ENCODE results near the gene PBXIP1.

PBXIP1 gene

GRCh38 chr1:154973344-154974101 is 17.6 kb upstream of the PBXIP1 start:
- DNase-seq (ENCODE audit: low read depth in 3 of 3), result peak; percentile 80 to 96 (median 87)

GRCh38 chr1:154972517-154973343 is 16.8 kb upstream of the PBXIP1 start:
- DNase-seq (ENCODE audit: low read depth in 3 of 3), result no peak

GRCh38 chr1:154972213-154972516 is 16.3 kb upstream of the PBXIP1 start:
- no peak for DNase-seq (ENCODE audit: low read depth in 3 of 3)

- no peak for DNase-seq (ENCODE audit: low read depth in 3 of 3)
Measured at GRCh38 chr1:154971341-154971998, 15.6 kb upstream of the PBXIP1 start.

DNA sequence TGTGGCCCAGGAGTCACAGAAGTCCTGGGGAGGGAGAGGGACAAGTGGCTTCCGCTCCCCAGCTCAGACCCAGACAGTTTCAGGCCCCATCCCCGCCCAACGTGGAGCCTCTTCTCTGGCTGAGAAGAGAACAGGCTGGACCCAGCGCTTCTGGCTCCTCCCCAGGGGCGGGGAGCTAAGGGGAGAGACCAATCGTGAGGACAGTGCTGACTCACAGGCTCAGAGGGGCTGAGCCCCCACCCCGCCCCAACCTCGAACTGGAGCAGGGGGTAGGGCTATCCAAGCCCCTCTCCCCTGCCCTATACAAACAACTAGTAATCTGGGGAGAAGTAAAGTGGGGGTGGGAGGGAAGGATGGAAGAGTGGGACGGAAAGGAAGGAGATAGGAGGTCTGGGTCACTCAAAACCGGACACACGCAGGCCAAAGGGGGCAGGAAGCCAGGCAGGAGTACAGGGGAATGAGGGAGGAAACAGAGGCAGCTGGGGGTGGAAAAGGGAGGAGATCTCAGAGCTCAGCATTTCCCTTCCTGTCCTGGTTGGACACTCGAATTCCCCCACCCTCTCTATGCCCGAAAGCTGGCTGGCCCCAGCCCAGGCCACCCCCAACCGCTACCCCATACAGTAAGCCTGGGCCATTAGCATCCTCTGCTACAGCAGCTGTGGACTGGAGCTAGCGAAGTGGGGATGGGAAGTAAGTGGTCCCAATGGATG is 14.9 kb upstream of the PBXIP1 start, which contains the start of gene SHC1:
Gene SHC1, minus strand, starts transcription at position 117 of the 710 bp plus-strand sequence. CDS start 221 bp downstream, outside the sequence.
- DNase-seq (ENCODE audit: low read depth in 3 of 3), result peak in 1 of 3 experiments; percentile 55

GRCh38 chr1:154969860-154970452 is 14.1 kb upstream of the PBXIP1 start:
- no peak for DNase-seq (ENCODE audit: low read depth in 3 of 3)

- DNase-seq (ENCODE audit: low read depth in 3 of 3), result no peak
Measured at GRCh38 chr1:154969246-154969645, 13.3 kb upstream of the PBXIP1 start.

DNA sequence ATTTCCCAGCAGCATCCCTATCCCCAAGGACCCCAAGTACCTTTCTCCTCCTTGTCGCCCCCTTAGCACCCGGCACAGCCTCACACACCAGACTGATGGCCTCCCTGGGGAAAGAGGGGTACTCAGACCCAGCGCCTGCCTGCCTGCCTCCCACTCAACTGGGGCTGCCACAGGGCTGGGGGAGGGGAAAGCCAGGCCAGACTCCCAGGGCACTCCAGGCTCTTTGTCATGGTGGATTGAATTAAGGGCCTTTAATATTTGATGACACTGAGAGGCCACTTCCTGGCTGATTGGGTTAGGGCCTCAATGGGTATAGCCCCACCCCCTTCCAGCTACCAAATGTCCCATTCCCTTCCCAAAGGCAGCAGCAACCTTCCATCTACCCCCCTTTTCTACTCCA is 12.8 kb upstream of the PBXIP1 start:
- no peak for DNase-seq (ENCODE audit: low read depth in 3 of 3)

DNA sequence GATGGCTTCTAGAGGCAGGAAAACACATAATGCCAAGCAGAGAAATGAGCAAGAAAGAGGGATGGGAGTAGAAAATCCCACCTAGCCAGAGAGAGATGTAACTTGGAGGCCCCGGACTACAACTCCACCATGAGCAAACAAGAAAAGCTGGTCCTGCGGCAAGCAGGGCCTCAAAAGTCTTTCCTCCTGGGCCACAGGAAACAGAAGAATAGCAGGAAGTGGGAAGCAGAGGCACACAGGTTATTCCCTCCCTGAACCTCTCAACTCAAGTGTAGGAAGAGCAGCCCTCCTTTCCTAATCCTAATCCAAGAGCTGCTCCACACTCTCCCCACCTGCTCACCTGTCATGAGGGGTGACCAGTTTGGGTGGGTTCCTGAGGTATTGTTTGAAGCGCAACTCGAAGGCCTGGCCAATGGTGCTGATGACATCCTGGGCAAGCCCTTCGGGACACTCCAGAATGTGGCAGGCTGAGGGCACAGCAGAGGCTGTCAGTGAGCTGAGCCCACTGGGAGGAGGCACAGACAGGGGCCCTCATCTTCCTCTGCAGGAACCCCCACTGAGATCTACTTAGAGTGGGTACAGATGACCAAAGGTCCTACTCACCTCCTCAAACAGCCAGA is 11.5 kb upstream of the PBXIP1 start:
- DNase-seq (ENCODE audit: low read depth in 3 of 3), result no peak

DNA sequence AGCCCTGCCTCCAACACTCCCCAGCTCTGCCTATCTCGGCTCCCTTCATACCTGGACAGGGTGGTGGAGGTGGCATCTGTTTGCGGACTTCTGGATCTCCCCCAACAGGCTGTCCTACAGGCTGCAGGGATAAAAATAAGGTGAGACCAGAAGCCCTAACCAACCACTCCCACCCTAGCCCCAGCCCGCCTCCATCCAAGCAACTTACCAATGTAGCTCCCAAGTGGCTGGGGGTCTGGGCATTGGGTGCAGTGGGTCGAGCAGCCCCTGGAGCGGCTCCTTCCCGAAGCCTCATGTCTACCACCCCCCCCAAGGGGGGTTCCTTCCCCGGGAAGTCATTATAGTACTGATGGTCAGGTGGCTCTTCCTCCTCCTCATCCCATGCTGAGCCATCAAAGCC is 10.2 kb upstream of the PBXIP1 start:
- no peak for DNase-seq (ENCODE audit: low read depth in 3 of 3)

- no peak for DNase-seq (ENCODE audit: low read depth in 3 of 3)
Measured at GRCh38 chr1:154964359-154964758, 8.5 kb upstream of the PBXIP1 start.

DNA sequence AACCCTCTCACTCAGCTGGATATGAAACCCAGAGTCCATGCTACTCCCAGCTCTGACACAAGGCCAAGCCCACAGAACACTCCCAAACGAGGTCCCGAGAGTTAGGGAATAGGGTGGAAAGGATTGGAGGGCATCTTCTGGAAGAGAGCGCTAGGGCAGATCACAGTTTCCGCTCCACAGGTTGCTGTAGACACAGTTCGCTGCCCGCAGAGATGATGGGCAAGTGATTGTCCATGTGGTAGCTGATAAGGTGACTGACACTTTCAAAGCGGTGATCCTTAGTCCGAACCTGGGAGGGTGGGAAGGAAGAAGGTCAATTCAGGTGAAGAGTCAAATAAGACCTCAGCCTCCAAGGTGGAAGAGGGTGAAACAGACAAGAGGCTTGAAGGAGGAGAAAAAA is 7.7 kb upstream of the PBXIP1 start:
- no peak for DNase-seq (ENCODE audit: low read depth in 3 of 3)

- no peak for DNase-seq (ENCODE audit: low read depth in 3 of 3)
Measured at GRCh38 chr1:154962795-154963330, 7.0 kb upstream of the PBXIP1 start.

- no peak for DNase-seq (ENCODE audit: low read depth in 3 of 3)
Measured at GRCh38 chr1:154962156-154962749, 6.4 kb upstream of the PBXIP1 start.

- peak; percentile 64 to 85 (median 74) for DNase-seq (ENCODE audit: low read depth in 3 of 3)
Measured at GRCh38 chr1:154961207-154962155, 5.6 kb upstream of the PBXIP1 start, which contains the start of gene PYGO2. Gene PYGO2 (minus strand): TSS chr1:154961782. CDS start chr1:154961576, 206 bp downstream.

DNA sequence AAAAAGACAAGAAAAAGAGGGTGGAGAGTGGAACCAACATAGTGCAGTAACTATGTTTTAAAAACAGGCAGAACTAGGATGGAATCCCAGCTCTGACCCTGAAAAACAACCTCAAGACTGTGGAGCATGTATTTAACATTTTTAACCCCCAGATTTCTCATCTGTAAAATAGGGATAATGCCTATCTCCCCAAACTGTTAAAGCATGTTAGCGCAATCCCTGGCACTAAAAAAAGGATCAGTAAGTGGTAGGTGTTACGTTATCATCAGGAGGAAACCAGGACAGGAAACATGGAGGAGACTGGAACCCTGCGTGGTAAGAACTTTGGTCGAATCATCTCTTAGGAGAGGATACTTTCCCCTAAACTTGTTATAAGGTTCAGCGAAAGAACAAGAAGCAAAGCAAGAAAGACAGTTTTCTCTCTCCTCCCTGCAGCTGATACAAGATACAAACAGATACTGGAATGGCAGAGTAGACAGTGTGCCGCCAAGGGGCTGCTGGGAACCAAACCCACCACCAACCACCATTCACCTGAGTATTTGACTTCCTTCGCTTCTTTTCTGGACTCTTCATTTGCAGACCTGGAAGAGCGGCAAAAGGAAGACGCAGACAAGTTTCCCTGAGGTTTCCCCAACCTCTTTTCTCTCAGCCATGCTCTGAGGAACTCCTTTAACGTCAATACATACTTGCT is 4.7 kb upstream of the PBXIP1 start:
- DNase-seq (ENCODE audit: low read depth in 3 of 3), result no peak

GRCh38 chr1:154959426-154959780 is 3.5 kb upstream of the PBXIP1 start:
- no peak for DNase-seq (ENCODE audit: low read depth in 3 of 3)

- DNase-seq (ENCODE audit: low read depth in 3 of 3), result no peak
Measured at GRCh38 chr1:154958681-154959425, 3.0 kb upstream of the PBXIP1 start.

Data from stimulated activated CD4-positive, alpha-beta T cell treated with anti-CD3 and anti-CD28 coated beads, TNF-alpha, amount 100 ng/mL, for 24 hours (primary cell).